DMS 273 treated with DMSO at 0.1 percent for 48 hours (cell line): ENCODE measurements around the gene NACC2.
"Not testable (repeated sequence)": the region's sequence is repeated elsewhere in the genome, so short reads cannot be mapped to it uniquely, and the experiment has no call there.

ENCODE experiments used
- DNase-seq: peaks from one replicate; lab custom pipeline; 2025; lab: John Stamatoyannopoulos, UW

NACC2 gene

DNA sequence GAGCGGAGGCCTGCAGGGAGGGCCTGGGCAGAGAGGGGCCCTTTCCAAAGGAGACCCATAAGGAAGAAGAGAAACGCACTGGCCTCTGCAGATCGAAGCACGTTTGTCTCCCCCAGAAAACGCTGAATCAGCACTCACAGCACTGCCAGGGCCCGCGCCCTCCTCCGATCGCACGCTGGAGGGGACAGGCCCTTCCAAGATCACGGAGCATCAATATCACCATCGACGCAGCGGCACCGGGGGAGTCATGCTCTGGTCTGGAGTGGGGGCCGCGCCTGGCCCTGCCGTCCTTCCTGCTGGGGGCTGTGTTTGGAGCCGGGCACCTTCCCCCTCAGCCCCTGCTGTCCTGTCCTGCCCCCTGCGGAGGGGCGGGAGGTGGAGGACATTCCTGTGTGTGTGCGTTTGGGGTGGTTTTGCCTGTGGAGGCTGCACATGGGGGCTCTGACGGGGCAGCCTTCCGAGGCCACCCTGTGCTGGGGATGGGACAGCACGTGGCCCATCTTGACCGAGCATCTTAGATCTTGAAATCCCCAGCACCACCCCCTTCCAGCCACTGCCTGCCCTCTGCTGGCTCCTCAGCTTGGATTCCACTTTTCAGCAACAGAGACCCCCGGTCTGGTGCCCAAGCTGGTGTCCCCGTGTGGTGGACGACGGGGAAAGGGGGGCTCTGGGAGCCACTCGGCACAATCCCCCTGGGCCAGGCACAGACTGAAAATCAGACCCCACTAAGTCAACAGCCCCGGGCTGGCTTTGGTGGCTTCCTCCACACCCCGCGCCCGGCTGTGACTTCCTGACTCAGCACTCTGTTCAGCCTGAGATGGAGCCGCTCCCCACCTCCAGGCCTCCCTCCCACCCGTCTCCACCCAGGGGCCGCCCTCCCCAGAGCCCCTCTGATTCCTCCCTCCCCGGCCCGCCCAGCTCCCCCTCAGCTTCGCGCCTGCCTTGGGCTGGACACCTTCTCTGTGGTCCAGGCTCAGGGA is 15.3 kb upstream of the NACC2 start:
- no peak for DNase-seq

DNA sequence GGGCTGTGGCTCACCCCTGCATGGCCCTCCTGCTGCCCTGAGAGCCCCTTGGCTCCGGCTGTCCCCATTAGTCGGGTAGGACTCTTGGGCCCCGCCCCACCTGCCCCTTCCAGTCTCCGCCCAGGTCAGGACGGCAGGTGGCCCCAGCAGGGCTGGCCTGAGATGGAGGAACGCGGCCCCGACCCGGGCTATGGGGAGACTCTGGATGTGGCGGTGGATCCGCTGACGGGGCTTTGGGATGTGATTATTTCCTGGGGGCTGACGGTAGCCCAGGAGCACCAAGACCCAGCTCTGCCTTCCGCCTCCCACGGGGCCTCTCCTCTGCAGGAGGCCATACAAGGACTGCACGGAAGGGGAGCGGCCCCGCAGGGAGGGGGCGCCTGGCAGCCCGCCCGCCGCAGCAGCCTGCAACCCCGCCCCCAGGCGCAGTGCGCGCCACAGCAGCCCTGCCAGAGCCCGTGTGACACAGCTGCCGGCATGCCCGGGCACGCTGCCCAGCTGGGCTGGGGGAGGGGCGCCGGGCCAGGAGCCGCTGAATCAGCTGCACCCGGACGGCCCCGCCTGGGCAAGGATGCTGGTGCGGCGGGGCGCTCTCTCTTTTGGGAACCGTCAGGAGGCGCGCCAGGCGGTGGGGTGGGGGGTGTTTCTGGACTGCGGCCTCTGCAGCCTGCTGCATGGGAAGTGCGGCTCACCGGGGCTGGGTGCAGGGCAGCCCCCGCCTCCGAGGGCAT is 14.4 kb upstream of the NACC2 start:
- DNase-seq = peak; percentile 80

DNA sequence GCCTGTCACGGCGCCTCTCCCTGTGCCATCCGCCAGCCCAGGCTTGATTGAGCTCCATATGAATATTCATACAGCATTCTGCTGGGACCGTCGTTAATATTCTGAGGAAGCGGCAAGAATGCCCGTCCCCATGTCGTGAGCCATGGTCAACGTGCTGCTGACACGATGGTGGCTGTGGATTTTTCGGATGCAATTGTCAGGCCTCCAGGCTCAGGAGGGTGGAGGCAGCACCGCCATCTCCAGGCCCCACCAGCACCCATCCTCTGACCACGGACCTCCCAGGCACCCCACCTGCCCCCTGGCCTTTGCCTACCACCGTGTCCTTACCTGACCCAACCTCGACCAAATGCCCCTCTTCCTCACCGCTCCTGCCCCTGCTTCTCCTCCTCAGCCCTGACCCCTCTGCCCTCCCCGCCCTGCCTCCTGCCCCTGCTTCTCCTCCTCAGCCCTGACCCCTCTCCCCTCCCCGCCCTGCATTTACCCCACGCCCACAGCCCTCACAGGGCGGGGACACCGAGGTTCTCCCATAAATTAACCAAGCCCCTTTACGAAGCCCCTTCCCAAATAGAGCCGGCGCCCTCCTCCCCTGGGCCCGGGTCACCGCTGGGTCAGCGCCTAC is 13.7 kb upstream of the NACC2 start:
- no peak for DNase-seq

DNA sequence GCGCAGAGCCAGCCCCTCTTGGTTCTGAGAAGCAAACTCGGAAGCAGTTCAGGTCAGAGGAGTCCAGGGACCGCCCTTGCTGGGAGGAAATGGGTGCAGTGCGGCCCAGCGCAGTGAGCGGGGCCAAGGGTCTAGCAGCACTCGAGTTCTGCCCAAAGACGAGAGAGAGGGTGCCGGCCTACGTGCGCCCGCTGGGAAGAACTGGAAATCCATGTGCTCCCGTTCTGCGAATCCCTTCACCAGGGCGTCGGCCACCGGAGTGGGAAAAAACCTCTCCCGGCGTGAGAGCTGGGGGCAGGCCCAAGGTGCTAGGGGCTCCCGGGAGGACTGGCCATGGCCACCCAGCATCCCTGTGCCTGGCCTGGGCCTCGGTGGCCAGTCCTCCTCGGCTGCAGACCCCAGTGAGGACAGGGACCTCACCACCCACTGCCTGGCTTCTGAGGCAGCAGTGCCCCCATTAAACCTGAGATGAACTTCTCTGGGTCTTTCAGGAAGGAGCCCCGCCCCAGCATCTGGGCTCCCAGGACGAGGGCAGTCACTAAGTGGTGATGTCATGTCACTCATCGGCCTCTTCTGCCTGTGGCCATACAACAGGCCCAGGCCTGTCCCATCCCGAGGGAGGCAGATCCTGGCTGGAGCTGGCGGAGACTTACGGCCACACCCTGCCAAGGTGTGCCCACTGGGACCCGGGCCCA is 13.0 kb upstream of the NACC2 start:
- peak; percentile 58 for DNase-seq

DNA sequence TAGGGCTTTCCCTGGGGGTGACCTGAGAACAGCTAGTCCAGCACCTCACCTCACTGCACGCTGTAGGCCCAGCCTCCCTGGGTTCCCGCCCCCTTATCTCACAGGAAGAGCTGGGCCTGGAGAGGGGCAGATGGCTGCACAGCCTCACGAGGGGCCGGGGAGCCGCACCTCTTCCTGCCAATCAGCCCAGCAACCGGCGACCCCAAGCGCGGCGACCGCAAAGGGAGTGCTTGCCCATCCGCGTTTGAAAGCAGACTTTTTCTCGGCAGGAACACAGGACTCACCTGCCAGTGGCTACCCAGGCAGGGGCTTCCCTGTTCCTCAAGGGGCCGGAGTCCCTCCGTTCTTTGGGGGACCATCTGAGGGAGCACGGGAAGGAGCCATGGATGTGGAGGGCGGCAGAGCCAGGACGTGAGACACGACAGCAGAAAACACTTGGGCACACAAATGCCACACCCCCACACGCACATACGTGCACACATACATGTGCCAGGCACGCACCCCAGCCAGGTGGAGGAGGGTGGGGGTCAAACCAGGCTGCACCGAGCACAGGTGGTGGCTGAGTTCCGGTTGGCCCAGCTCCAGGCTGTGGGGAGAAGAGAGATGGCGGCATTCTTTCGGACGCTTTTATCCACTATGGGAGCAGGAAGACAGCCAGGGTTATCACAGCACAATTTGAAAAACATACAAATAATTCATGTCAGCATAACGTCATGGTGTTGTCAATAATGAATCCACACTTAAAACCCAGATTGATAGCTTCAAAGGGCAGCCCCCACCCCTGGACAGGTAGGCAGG is 12.3 kb upstream of the NACC2 start:
- no peak for DNase-seq

DNA sequence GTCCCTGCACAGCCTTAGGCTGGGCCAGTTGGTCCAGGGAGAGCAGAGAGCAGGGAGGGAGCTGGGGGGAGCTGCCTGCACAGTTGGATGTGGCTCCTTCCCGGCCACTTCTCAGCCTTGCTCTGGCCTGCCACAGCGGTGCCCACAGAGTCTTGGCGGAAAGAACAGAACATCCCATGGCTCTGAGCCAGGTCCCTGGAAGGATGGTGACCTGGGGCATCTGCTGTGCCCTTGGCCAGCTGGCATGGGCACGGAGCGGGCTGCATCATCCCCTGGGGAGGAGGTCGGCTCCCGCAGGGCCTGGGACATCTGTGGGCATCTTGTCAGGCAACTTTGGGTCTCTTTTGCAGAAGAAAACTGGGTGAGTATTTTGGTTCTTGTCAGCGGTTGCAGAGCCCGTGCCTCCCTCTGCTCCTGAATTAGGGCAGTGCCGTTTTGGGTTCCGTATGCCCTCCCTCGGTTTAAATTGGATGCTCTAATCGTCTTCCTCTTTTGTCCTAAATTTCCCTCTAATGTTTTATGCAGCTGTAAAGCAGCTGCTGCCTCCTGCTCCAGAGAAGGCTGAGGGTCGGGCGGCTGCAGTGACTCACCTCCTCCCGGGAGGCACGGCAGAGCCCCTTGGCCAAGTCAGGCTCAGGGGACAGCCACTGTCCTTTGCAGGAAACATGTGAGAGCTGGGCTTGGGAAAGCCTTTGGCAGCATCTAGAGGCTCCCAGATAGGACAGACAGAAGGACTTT is 10.5 kb upstream of the NACC2 start:
- no peak for DNase-seq

DNA sequence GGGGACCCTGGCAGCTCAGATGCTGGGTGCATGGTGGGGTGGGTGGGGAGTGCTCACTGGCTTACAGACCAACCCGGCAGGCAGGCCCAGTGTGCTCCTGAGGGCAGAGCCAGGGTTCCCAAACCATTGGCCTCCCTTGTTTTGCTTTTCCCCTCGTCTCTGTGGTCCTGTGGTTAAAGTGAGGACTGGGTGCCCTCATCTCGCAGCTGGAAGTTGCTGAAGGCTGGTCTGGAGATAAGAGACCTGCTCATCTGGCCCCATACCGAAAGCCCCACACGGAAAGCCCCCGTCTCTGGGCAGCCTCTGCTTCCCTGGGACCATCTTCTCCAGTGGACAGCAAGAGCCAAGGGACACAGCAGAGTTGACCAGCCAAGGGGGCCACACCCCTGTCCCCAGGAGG is 9.8 kb upstream of the NACC2 start:
- no peak for DNase-seq

DNA sequence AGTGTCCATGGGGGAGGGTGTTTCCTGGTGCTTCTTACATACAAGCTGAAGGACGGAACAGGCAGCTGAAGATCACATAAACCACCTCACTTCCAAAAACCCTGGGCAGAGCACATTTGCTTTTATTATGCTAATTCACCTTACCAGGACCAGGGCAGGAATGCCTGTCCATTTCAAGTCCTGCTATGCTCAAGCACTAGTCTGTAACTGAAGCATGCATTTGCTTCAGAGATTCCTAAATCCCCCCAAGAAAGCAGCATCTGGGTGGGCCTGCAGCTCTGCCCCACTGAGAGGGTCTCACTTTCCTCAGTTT is 9.4 kb upstream of the NACC2 start:
- DNase-seq = no peak

DNA sequence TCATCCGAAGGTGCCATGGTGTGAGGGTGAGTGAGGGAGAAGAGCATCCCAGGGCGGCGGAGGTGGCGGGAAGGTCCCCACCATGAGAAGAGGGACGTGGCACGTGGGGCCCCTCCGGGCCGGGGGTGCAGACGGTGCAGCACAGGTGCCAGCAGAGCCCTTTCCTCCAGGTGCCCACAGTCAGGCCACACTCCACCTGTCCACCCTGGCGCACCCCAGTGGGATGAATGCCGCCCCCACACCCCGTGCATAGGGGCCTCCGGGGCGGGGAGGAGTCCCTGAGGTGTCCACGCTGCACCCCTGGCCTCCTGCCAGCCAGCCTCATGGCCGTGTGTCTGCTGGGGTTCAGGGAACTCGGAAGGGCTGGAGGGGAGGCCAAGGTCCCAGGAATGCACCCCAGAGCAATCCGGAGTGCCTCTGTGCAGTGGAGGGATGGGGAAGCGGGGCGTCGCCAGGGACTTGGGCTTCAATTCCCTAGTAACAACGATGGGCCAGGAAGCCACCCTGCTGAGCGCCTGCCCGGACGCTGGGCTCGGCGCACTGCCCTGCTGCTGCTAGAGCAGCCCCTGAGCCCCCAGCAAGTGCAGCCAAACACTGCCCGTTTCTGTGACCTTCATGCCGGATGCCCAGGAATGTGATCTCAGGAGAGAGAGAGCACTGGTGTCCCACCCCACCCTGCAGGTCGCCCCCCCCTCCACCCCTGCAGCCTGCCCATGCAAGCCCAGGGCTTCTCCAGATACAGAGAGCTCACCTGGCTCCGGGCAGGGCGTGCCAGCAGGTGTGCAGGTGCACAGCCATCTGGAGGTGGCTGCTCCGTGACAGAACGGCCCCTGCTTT is 8.8 kb upstream of the NACC2 start:
- DNase-seq = no peak

DNA sequence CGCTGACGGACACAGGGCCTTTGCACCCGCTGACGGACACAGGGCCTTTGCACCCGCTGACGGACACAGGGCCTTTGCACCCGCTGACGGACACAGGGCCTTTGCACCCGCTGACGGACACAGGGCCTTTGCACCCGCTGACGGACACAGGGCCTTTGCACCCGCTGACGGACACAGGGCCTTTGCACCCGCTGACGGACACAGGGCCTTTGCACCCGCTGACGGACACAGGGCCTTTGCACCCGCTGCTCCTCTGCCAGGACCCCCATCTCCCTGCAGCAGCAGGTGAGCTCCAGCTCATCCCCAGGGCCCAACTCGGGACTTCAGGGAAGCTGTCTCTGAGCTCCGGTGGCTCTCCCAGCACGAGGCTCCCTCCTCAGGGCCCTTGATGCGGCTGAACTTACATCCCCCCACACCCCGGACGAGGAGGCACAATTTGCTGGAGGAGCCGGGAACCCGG is 6.6 kb upstream of the NACC2 start:
- not testable (repeated sequence) for DNase-seq

DNA sequence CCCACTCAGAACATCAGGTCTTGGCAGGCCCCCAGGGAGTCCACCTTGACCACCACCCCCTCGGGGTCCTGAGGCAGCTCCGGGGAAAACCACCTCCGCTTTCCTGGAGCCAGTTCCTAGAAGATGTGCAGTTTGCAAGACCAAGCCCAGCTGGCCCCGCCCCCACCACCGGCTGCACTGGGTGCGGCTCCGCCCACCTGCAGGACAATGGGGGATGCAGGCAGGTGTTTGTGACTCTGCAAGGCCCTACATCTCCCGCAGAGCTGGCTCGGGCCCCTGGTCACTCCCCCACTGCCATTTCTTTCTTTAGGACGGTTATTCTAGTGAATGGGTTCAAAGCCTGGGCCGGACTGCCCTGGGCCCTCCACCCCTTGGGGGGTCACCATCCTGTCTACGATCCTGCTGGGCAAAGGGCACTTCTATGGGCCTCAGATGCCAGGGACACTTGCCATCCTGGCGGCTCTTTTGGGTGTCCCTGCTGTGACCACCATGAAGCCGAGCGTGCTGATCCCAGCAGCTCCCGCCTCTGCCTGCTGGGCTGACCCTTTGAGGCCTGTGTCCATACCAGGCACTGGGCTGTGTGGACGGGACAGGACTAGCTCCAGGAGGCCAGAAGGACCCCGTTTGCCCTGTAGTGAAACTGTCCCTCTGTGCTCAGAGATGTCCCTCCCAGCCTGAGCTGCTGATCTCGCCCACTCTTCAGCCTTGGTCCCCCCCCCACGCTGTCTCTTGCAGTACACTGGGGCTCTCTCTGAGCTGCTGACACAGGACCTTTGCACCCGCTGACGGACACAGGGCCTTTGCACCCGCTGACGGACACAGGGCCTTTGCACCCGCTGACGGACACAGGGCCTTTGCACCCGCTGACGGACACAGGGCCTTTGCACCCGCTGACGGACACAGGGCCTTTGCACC is 5.9 kb upstream of the NACC2 start:
- no peak for DNase-seq

DNA sequence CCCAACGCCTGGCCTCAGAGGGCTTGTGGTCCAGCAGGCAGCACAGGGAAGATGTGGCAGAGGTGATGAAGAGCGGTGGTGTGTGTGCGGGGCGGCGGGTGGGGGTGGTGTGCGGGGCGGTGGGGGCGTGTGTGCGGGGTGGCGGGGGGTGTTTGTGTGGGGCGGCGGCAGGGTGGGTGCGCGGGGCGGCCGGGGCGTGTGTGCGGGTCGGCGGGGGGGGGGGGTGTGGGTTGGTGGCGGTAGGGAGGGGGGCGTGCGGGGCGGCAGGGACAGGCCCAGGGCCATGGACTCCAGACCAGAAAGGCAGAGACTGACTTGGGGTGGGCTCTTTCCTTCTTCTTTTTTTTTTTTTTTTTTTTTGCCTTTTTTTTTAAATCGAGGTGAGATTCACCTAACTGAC is 4.5 kb upstream of the NACC2 start:
- DNase-seq = no peak

DNA sequence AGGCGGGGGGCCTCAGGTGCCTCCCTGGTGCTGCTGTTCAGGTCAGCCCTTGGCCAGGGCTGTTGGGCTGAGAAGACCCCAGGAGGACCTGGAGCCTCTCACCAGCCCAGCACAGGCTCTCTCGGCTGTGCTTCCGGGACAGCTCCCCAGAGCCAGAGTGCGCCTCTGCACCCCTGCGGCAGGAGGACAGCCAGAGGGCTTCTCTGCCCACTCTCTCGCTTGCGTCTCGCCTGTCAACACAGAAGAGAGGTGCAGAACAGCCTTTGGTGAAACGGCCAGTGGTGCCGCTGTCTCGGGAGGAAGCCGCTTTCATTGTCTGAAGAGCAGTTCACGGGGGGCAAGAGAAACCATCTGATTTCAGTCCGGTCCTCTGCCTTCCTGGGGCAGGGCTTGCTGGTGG is 3.8 kb upstream of the NACC2 start:
- DNase-seq = no peak

DNA sequence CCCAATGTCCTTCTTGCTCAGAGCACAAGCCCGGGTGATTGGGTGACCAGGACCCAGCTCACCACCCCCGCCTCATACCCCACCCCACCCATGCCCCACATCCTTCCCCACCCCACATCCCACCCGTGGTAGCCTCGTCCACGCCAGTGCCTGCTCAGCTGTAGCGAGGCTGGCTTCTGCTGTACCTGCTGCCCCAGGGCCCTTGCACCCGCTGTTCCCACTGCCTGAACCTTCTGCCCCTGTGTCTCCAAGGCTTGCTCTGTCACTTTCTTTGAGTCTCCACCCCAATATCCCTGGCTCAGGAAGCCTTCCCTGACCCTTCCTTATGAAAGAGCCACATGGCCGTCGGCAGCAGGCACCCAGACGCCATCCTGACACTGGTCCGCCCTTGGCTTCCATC is 3.1 kb upstream of the NACC2 start:
- DNase-seq = no peak

DNA sequence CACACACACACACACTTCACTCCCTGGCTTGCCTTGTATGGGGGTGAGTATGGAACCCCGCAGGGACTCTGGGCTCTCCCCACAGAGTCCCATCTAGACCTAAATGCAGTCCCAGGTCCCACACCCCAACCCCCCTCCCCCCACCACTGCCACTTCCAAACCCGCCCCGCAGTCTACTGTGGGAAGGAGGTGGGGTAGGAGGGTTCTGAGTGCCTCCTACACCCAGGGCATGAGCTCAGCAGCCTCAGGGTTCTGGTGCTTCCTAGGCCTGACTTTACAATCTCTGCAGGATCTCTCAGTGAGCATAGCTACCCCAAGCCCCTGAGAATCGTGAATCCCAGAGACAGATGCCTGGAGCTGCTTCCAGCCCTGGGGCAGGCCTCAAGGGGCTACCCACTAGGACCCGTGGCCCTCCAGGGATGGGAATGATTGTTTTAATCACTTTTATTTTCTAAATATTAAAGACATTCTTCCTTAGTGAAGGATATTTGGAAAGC is 1.5 kb upstream of the NACC2 start:
- no peak for DNase-seq

DNA sequence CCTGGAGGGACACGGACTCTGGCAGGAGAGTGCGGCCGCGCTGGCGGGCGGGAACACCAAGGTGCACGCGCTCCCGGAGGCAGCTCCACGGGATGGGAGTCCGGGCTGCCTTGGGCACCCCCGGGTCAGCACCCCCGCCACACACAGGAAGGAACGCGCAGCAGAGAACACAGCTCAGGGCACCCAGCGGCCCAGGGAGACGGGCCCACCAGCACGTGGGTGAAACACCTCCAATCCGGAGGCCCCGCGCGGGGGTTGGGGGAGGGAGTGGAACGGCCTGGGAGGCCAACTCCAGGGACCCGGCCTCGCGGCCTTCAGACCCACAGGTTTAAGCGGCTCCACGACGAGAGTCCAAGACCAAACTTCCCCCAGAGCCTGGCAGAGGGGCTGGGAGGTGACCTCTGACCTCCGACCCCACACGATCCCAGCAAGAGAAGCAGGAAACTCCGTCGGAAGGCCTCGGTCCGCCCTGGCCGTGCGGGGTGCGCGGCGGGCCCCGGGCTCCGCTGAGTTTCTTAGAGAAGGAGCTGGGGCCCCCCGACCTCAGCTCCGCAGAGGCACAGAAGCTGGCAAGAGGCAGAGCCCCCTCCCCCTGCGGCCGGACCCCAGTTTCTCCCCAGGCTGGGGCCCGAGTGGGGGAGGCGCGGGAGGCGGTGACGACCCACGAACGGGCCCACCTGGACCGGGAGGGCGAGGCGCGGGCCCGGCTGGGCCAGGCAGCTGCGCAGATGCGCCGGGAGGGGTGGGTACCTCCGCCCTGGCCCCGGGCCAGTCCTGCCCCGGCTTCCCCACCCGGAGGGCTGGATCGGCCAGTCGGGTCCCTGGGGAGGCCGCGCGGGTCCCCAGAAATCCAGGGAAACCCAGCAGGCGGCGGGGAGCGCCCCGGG is 851 bp downstream of the NACC2 start:
- no peak for DNase-seq

DNA sequence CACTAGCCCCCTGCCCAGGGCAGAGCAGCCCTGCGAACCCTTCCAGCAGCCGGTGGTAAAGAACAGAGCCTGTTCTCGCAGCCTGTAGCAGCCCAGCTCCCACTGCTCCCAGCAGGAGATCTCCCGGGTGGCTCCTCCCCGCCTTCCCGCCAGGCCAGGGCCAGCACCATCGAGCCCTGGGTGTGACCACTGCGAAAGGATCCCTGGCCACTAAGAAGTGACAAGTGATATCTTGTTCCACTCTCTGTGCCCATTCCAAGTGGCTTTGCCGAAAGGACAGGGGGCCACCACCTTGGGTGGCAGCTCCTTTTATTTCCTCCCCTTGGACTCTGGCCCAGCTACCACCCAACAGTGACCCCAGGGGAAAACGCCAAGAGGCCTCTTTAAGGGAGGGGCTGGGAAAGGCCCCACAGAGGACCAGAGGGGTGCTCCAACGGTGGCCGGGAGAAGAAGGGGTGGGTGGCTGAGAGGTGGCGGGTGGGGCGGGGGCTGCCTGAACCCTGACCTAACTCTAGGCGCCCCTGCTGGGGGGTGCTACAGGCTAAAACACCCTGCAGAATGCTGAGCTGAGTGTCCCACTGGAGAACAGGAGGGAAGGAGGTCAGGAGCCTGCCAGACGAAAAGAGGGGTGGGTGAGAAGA is 1.6 kb downstream of the NACC2 start:
- no peak for DNase-seq
